Islet of Langerhans (tissue), 1 donor: Measurements from ENCODE around the gene DACT2.

Source experiments
- FAIRE-seq: peaks from one replicate; lab custom pipeline; 2011; peaks lifted over from hg19 to GRCh38; lab: Jason Lieb, UNC

Gene DACT2

DNA sequence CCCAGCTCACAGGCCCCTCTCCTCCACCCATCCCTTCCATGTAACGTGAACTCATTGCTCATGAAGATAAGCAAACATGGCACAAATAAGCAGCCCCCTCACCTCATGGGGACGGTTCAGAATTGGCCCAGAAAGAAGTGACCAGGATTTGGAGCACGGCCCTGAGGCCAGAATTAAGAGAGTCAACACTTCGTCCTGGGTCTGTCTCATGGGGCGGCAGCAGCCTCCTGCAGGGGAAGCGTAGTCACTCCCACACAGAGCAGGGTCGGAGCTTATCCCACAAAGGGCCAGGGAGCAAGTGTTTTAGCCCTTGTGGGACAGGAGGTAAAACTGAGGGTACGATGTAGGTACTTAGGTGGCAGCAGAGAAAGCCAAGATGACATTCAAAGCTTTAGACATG, 28.6 kb upstream of the DACT2 start:
- no peak for FAIRE-seq

DNA sequence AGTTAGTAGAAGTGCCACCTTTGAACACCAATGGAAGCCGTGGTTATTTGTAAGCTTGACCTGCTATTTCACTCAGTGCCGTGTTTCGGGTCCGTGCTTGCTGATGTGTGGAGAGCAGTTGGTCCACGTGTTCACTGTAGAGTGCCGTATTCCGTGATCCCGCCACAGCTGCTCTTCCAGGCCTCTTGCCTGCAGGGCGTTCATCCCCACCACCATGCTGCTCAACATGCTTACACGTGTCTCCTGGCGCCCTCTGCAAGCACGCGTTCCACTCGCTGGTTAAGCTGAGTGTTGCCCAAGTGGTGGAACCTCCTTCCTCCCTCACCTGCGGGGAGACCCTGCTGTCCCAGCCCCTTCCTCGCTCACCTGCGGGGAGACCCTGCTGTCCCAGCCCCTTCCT, 28.0 kb upstream of the DACT2 start:
- no peak for FAIRE-seq

DNA sequence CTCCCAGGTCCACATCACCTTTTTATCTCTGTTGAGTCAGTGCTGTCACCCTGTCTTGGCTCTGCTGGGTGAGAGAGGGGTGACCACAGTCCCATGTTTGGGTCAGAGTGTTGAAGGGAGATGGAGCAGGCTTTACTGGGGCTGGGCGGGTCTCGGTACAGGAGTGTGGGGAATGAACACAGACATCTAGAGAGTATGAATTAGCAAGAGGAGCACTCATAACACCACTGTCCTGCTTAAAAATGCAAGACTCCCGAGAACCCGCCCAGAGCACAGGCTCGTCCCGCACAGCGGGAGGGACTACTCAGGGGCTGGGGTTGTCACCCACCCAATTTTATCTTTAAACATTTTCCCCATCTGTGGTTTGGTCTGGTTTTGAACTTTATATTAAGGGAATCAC, 27.5 kb upstream of the DACT2 start:
- FAIRE-seq: no peak

DNA sequence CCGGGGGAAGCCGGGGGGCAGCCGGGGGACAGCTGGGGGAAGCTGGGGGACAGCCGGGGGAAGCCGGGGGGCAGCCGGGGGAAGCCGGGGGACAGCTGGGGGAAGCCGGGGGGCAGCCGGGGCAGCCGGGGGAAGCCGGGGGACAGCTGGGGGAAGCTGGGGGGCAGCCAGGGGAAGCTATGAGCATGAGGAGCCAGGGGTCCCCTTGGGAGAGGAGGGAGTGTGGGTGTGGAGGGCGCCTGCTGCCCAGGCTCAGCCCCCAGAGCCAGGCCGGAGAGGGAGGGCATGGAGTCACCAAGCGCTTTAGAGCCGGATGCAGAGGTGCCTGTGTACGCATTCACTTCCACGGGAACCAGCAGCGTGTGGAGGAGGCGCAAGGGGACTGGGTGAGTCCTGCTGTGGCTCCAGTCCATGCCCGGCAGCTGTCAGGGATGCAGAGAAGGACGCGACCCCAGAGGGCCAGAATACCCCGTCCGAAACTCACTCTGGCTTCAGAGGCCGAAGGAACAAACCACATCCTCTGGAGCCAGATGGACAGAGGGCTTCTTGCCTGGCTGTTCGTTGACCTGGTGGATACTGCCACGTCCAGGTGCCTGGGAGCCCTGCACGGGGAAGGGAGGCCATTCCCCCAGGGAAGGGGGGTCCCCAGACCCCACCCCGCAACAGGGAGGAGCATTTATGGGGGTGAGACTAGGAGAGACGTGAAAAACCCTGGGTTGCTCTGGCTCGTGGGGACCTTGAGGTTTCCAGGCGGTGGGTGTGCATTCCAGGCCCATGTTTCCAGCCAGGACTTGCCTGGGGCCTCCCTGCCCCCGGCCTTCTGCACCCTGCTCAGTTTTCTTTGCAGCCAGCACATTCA, 26.5 kb upstream of the DACT2 start:
- no peak for FAIRE-seq

DNA sequence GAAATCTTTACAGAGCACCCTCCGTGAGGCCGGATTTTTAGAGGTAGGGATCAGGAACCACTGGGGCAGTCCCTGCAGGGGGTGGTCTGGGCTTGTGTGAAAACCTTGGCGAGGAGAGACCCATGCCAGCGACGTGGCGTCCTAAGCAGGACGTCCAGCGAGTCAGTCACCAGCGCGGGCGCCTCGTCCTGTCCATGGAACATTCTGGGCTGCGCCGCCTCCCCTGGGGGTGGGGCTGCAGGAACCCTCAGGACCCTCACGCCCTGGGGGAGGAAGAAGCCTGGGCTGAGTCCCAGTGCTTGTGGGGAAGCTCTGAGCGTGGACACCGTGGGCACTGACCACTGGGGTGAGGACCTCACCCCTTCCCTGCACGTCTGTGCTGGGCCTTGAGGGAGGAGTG, 25.7 kb upstream of the DACT2 start:
- no peak for FAIRE-seq

DNA sequence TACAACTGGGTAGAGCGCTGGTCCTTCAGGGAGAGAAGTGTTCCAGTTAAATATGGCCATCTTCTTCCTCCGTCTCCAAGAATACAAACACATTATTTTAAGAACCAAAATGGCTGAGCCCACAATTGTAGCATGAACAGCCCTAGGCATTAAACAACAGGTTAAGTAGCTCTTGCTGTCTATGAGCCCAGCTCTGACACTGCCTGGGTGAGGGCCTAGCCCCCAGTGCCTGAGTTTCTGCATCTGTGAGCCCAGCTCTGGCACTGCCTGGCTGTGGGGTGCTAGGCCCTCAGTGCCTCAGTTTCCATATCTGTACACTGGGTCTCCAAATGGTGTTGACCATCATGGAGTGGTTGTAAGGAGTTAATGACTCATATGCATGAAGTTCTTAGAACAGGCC, 24.8 kb upstream of the DACT2 start:
- no peak for FAIRE-seq

DNA sequence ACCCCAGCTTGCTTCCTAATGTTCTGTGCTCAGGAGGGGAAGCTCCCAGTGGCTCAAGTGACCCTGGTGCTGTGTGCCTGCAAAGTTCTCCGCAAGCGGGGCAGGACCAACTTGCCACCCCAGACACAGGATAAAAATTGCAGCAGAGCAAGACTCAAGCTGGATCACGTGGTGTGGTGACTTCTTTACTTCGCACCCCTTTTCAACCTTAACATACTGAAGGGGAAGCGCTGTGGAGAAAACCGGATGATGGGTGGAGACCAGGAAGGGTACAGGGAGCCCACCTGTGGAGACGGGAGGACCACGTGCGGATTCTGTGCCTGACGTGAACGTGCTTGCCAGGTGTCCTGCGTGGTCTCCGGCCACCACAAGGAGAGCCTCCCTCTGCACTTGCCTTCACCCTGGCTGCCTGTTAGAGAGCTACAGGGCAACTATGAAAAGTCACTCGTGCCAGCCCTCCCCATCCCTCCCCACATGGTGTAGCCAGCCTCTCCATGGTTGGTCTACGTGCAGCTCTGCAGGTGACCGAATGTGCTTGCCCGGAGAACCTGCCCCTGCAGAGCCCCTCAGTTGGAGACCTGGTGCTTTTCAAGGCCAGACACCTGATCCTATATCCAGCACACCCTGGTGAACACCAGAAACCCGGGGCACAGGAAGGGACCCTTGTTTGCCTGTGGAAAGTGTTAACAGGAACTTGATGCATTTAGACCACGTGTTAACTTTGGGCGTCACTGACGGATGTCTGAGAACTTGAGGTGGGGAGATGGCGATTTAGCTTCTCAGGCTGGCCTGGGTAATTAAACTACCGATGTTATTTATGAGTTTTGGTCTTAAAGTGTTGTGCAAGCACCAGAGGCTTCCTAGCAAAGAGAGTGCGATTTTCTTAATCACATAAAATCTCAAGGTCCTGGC, 23.9 kb upstream of the DACT2 start:
- no peak for FAIRE-seq

DNA sequence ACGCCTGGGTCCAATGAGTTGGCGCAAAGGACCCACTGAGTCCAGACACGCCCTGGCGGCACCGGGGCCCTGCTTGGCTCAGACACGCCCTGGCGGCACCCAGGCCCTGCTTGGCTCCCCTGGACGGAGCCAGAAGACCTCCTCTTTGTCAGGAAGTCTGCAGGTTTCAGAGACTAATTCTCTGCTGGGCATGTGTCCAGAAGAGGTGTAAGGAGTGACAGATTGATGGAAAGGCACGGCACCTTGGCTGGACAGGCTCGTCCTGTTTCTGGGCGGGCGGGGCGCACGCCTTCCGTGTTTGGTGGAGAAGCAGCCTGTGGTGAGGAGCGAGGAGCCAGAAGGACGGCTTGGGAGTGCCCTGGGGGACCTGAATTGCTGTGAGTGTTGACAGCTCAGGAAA, 23.1 kb upstream of the DACT2 start:
- FAIRE-seq: no peak

DNA sequence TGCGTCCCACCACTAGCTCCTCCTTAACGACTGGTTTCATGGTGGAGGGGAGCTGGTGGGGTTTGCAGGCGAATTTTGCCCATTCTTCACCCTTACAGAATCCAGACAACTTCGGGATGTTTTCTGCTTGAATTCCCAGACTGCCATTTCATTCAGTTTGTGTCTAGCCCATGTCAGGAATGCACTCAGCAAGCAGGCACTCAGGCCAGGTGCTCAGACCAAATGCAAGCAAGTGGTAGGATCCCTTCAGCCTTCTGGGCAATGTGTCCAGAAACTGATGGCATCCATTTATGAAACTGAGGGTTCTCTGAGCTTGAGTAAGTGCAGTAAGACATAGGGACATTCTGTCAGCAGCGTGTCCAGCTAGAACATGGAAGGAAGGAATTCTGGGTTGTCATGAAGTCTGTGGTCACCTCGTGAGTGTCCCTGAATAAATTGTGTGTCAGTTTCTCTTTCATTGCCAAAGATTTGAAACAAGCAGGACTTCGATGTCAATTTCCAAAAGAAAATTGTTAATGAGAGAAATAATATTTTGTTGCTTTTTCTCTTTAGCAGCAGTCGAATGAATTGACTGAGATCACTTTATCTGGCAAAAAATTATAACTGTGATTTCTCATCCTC, 21.8 kb upstream of the DACT2 start:
- no peak for FAIRE-seq

DNA sequence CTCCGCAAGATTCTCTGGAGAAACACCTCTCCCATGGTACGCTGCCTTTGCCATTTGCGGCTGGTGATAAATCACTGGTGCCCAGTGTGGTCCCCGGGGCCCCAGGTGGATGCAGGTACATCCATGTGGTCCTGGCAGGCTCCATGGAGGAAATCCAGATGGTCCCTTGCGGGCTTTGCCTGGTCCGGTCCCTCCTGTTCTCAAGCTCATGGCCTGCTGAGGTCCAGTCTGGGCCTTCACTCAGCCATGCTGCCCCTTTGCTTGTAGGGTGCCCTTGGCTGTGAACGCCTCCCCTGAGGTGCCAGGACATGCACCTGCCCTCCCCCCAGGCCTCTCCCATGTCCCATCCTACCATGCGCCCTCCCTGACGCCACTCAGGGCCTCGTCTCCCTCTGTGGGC, 21.2 kb upstream of the DACT2 start:
- FAIRE-seq: no peak

DNA sequence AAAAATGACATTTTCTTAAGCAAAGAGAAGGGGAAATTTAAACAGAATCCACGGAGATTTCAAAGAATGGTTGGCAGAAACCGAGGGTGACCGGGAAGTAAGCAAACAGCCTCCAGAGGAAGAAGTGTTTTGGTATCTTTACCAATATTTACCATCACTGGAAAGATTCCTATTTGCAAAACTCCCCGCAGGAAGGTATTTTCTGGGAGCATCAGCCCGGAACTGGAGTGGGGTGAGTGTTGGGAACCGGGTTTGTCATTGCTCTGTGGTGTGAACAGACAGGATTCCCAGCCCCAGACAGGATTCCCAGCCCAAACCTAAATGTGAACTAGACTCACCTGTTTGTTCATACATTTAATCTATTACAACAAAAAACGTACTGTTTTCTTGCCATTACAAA, 19.2 kb upstream of the DACT2 start:
- no peak for FAIRE-seq

DNA sequence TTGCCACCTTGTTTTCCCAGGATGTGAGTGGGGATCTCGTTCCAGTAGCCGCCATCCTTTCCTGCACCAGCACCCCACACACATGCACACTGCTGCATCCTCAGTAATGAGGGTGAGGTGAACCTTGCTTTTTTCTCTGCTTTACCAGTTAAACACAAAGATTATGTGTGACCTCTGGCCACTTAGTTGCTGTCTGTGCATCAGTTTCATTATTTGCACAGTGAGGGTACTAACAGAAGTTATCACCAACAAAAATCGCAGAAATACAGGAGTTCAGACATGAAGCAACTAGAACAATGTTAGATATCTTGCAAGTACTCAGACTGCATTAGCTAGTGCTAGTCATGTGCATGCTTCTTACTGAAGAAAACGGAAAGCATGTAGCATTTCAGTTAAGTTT, 17.4 kb upstream of the DACT2 start:
- FAIRE-seq: no peak

DNA sequence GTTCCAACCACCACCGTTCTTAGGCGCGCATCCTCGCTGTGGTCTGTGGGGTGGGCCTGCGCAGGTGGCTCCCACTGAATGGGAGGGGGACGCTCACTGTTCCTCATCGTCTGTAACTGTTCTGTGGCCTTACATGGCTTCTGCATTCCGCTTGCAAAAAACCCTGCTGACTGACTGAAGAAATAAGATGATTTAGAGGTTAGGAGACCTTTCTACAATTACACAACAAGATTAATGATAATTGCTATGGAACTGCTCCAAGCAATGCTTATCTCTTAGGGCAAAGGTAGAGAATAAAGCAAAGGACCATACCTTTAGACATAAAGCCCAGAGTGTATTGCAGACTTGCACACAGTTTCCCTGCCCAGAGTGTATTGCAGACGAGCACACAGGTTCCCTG, 14.4 kb upstream of the DACT2 start:
- no peak for FAIRE-seq

DNA sequence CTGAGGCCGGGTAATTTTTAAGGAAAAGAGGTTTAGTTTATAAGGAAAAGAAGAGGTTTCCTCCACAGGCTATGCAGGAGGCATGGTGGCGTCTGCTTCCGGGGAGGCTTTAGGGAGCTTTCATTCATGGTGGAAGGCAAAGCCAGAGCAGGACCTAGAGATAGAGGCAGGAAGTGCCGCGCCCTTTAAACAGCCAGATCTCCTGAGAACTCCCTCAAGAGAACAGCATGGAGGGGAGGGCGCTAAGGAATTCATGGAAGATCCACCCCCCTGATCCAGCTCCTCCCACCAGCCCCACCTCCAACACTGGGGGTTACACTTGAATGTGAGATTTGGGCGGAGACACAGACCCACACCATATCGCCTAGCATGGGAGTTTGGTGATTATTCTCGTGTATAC, 13.9 kb upstream of the DACT2 start:
- no peak for FAIRE-seq

DNA sequence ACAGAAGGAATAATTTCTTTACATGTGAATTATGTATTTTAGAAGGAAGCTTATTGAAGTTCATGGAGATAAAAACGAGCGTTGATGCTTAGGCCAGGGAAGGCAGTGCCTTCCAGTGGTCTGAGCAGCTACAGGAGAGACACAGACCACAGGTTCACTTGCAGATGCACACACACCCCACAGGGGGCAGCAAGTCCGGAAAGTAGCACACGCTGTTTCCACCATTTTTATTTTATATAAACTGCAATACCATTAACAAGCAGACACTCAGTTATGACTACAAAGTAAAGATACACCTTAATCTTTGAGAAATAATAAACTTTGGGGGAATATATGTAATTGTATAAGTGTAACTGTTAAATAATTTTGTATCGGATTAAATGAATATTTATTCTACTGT, 13.5 kb upstream of the DACT2 start:
- no peak for FAIRE-seq

DNA sequence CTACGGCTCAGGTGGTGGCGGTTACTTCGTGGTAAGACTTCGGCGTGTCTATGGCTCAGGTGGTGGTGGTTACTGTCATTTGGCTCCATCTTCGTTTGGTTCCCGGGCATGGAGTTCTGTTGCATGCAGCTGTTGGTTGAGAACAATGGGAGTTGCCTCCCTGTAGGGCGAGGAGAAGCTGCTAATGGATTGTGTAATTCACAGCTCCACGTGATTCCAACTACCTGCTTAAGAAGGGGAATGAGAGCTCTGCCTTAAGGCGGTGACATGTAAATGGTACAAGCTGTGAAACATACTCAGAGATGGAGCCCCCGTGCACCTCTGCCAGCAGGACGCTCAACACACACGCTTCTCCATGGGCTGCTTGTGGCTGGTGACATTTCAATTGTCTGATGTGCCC, 12.4 kb upstream of the DACT2 start:
- no peak for FAIRE-seq

DNA sequence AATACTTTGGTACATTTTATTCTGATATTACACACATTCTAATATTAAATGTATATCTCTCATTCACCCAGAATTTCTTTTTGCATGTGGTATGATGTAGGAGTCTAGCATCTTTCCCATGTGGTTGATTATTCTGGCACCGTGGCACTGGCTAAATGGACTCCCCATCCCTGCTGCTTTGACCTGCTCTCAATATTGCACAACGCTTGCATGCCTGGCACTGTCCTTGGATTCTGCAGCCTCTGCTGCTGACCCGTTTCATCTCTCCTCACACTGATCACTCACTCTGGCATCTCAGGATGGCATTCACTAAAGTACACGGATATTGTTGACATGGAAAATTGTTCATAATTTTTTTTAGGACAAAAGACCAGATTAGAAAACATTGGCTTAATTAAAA, 11.5 kb upstream of the DACT2 start:
- no peak for FAIRE-seq

DNA sequence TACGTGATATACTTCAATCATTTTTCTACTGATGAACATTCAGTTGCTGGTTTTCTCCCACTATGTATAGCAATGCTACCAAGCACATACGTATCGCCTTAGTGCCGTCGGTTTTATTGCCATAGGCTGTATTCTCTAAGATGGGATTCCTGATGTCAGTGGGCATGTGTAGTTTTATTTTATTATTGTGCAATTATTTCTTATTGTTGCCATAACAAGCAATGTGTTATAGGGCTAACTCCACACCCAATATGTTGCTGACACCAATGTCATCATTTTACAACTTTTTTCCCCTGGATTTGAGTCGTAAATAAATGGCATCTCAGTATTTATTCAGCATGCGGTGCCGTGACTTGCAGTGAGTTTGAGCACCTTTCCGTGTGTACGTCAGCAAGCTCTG, 10.8 kb upstream of the DACT2 start:
- FAIRE-seq: no peak

DNA sequence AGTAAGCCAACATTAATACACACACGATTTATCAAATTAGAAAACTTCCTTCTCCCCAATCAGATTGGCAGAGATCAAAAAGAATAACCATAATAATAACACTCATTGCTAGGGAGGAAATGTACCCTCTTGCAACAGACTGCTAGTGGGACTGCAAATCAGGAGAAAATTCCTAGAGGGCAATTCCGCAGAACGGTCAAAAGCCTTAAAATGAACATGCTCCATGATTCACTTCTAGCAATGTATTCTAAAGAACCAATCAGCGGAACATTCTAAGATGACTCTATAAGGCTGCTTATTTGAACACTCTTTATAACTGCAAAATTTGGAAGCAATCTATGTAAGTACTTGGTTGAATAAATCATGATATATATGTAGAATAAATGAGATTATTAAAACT, 8.5 kb upstream of the DACT2 start:
- FAIRE-seq: no peak

DNA sequence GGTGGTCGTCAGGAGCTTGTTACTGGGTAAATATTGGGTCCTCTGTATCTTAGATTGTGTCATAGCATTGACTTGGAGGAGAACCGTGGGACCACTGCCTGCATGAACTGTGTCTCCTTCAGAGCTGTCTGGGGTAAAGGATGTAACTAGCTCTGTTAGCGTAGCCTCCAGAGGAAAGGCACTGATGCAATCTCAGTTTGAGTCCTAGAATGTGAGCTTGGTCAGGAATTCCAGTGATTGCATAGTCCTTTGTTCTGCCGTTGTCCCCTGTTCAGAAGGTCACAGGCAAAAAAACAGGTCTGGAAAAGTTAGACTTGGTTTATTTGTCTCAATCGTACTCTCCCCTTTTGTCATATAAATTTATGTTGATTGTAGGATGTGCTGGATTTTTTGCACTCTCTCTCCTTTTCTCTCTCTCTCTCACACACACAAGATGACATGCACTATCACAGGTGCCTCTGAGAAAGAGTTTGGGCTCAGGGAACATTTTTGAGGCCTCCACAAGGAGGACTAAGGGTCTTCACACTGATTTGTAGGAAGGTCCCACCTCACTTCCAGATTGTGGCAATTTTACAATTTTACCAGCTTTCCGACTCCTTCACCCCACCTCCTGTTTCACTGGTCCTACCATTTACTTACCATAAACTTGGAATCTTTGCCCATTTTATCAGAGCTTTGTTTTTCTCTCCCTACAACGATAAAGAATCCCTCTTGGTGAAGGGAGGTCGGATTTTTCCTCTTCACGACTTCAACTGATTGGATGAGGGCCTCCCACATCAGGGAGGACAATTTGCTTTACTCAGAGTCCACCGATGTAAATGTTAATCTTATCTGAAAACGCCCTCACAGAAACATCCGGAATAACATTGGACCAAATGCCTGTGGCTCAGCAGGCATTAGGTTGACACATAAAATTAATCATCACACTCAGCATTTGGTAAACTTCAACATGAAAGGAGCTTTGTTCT, 7.0 kb upstream of the DACT2 start:
- no peak for FAIRE-seq

DNA sequence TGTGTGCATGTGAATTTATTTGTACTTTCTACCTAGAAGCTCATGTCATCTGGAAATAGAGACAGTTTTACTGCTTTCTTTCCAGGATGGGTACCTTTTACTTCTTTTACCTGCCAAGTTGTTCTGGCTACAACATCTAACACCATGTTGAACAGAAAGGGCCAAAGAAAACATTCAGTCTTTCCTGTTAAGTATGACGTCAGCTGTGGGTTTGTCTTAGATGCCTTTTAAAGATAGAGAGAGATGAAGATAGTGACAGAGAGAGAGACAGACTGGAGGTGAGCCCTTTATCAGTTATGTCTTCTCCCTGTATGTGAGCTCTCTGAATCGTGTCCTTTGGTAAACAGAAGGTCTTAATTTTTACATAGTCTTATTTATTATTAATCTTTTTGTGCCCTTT, 3.4 kb upstream of the DACT2 start:
- FAIRE-seq: no peak

DNA sequence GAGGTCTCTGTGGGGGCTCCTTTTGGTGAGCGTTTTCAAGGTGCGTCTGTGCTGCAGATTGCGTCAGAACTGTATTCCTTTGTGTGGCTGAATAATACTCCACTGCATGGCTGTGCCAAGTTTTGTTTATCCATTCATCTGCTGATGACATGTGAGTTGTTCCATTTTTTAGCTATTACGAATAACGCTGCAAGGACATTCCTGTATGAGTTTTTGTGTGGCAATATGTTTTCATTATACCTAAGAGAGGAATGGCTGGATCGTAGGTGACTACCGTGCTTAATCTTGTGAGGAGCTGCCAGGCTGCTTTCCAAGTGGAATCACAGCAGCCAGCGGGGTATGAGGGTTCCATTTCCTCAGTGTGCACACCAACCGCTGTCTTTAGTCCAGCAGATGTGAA, 1.1 kb upstream of the DACT2 start:
- no peak for FAIRE-seq
